Hematopoietic multipotent progenitor cell treated with erythropoietin and hydrocortisone succinate and interleukin-3 and kit ligand, for 4 days (in vitro differentiated cells): ENCODE data around the gene CIRBP.
A peak's percentile ranks its signal among the peaks of the same experiment; 100 is the strongest.

Experiments
- DNase-seq: peaks from one replicate; pipeline ENCODE4 v3.0.0-alpha.2; 2015

The CIRBP gene

GRCh38 chr19:1231729-1232637 lies 37.1 kb upstream of the CIRBP start:
- no peak for DNase-seq

DNA sequence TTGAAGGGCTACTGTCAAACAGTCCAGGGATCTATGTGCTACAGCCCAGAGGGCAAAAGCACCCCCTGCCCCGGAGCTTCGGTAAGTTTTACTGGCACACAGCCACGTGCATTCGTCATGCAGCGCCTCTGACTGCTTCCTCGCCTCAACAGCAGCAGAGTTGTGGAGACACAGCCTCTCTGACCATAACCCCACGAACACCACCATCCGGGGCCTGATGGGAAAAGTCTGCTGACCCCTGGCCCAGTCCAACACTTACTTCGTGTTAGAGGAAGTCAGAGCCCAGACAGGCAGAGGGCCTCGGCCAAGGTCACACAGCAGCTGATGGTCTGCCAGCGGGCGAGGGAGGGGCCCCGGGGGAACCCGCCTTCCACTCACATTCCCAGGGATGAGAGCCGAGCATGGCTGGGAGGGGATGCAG lies 36.5 kb upstream of the CIRBP start:
- DNase-seq = peak; percentile 57

DNA sequence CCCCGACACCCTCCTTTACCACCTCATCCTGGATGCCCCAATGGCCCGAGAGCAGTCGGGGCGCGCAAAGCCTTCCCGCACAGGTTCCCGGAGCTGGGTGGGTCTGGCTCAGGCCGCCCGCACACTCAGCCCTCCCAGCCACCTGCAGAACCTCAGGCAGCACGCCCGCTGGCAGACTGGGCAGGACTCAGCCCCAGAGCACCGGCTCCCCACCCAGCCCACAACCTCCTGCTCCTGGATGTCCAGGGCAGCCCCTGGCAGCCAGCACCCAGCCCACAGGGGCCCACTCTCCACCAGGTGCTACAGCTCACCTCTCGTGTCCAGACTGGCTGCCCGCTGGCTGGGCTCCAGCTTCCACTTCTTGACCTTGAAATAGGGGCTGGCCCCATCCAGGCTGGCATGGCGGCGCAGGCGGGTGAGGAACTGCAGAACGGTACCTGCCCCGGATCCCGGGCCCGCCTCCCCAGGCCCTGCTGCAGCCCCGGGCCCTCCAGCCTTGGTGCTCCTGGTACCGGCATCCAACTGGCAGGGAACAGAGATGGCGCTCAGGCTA lies 35.9 kb upstream of the CIRBP start:
- no peak for DNase-seq

GRCh38 chr19:1234051-1234954 lies 34.8 kb upstream of the CIRBP start:
- no peak for DNase-seq

GRCh38 chr19:1234955-1235380 lies 34.2 kb upstream of the CIRBP start:
- no peak for DNase-seq

- DNase-seq = no peak
These were observed 33.2 kb upstream of the CIRBP start for GRCh38 chr19:1235625-1236538.

DNA sequence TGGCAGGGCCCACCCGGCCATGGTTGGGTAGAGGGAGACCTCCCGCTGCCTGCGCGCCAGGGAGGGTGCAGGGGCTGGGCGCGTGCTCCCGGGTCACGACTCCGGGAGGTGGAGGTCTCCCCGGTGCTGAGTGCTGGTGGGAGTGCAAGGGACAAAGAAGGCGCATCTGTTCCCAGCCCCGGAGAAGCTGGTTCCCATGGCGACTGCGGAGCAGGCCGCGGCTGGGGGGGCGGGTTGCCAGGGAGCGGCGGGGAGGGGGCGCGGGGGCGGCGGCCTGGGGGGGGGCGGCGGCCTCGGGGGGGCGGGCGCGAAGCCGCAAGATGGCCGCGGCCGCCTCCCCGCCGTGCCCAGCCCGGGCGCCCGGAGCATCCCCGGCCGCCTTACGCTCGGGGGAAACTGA lies 32.6 kb upstream of the CIRBP start:
- no peak for DNase-seq

GRCh38 chr19:1237027-1237659 lies 32.0 kb upstream of the CIRBP start:
- DNase-seq = no peak

DNA sequence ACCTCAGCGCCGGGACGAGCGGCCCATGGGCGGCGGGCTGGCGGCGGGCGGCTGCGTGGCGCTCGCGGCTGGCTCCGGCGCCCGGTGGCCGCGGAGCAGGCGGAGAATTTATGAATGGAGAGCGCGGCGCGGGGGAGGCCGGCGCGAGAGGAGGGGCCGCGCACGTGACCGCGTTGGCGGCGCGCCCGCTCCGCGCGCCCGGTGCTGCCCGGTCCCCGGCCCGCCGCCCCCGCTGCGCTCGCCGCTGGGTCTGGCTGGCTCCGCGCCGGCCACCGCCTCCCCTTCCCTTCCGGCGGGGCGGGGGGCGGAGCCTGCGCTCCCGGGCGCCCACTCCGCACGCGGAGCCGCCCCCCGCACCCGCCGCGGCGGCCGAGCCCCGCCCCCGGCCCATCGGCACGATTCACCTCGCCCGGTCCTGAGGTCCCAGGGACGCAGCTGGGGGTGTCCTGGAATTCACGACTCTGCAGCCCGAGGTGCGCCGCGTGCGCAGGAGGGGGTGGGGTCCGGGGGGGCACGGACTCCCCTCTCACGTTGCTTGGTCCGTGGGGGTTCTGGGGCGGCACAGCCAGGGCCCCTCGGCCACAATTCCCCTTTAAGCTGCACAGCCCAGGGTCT lies 31.3 kb upstream of the CIRBP start, which contains the start of gene CBARP:
TSS of gene CBARP (minus strand) at position 252 of the 615 bp plus-strand sequence. CDS start 1,905 bp downstream, outside the sequence.
- peak; percentile 53 for DNase-seq

DNA sequence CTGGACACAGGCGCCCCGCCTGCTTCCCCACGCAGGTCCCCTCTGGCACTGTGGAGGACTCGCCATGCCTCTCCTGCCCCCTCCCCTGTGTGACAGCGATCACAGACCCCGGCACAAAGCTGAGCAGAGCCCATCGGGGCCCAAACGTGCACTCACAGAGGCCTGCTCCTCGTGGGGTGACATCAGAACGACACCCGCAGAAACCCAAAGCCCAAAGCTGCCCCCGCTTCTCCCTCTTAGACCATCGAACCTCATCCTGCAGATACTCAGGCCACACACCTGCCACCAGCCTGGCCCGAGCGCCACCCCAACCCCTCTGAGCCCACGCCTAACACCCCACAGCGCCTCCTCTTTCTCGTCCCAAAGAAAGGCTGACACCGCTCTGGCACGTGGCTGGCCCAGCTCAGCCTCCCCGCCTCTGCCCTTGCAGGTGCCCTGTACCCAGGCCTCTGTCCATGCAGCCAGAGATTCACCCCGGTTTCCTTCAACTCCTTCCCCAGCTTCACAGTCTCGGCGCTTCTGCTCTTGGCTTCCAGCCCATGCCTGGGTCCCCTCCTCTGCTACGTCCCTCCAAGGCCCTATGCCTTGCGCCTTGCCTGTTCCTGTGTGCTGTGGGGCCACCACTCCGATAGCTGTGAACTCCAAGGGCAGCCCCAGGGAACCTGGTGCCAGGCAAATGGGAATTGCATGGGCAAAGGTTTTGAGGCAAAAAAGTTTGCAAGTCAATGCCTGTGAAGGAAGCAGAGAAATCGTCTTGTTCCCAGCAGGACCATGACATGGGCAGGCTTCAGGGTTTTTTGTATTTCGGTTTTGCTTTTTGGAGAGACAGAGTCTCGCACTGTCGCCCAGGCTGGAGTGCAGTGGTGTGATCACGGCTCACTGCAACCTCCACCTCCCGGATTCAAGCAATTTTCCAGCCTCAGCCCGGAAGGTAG lies 30.5 kb upstream of the CIRBP start:
- no peak for DNase-seq

GRCh38 chr19:1239420-1239795 lies 29.7 kb upstream of the CIRBP start:
- no peak for DNase-seq

GRCh38 chr19:1239796-1240737 lies 29.1 kb upstream of the CIRBP start:
- peak; percentile 96 for DNase-seq

DNA sequence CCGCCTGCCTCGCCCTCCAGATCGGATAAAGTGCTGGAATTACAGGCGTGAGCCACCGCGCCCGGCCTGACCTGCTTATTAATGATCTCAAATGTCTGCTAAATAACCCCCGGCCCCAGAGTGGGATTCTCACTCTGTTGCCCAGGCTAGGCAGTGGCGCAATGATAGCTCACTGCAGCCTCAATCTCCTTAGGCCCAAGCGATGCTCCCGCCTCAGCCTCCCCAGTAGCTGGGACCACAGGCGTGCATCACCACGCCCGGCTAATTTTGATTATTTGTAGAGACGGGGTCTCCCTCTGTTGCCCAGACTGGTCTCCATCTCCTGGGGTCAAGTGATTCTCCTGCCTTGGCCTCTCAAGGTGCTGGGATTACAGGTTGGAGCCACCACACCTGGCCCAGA lies 28.2 kb upstream of the CIRBP start:
- no peak for DNase-seq

DNA sequence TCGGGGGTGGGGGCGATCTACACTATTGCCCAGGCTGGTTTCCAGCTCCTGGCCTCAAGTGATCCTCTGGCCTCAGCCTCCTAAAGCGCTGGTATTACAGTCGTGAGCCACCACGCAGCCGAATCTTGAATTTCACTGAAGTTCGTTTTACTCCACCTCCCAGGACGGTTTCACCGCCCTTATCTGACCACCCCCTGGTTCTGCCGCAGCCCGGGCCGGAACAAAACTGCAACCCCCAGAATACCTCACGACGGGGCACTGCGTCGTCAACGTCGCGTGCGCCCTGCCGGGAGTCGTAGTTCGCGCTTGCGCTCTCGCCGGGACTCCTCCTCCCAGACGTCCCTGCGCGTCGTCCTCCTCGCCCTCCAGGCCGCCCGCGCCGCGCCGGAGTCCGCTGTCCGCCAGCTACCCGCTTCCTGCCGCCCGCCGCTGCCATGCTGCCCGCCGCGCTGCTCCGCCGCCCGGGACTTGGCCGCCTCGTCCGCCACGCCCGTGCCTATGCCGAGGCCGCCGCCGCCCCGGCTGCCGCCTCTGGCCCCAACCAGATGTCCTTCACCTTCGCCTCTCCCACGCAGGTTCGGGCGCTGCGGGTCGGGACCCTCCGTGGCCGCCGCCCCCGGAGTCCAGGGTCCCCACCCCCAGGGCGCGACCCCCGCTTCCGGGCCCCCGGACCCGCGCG lies 27.6 kb upstream of the CIRBP start, which contains the start of gene ATP5F1D:
TSS of gene ATP5F1D (plus strand) at position 335 of the 679 bp plus-strand sequence. CDS start at position 435, 100 bp downstream.
- DNase-seq = peak; percentile 99

DNA sequence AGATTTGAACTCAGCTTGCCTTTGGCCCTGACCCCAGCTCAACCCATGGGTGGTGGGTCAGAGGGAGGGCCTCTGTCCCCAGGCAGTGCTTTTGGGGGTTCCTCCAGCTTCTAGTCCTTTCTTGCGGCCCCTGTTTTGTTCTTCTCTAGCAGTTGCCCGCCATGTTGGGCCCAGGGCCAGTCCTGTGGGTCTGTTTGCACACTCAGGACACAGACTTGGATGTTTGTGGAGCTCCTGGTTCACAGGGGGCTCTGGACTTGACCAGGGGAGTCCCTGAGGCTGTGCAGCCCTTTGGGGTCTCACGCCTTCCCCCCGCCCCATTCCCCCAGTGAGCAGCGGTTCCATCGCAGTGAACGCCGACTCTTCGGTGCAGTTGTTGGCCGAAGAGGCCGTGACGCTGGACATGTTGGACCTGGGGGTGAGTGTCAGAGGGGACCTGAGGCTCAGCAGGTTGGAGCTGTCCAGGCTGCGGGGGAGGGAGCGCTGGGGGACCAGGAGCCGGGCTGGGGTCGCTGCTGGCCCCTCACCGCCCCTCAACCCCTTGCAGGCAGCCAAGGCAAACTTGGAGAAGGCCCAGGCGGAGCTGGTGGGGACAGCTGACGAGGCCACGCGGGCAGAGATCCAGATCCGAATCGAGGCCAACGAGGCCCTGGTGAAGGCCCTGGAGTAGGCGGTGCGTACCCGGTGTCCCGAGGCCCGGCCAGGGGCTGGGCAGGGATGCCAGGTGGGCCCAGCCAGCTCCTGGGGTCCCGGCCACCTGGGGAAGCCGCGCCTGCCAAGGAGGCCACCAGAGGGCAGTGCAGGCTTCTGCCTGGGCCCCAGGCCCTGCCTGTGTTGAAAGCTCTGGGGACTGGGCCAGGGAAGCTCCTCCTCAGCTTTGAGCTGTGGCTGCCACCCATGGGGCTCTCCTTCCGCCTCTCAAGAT lies 25.1 kb upstream of the CIRBP start:
- DNase-seq = peak; percentile 93

DNA sequence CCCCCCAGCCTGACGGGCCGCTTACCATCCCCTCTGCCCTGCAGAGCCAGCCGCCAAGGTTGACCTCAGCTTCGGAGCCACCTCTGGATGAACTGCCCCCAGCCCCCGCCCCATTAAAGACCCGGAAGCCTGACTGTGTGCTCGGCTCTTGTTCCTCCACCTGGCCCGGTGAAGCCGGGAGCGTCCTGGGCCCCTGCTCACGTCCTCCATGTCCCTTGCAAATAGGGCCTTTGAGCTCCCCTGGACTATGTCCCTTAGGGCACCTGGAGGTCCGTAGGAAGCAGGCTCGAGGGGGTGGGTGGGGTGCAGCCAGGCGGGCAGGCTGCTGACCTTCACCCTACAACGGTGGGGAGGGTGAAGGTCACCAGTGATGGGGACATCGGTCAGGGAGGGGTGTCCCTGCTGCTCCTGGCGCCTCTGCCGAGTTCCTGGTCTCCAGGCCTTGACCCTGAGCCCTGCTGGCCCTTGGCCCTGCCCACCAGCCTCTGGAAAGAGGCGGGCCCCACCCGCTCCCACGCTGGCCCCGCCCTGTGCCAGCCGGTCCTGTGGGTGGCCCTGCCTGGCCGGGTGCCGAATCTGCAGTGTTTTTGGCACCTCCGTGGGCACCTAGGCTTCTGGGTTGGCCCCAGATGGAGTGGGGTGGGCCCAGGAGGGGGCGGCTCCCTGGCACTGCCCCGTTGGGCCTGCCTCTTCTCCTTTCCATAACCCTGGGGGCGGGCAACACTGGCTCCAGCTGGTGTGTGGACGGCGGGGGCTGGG lies 24.3 kb upstream of the CIRBP start:
- peak; percentile 63 for DNase-seq
